Left ventricle myocardium inferior (tissue), 1 donor: Measurements from ENCODE around the gene SORCS2. TPM values are rescaled to one million over a fixed set of nuclear protein-coding genes. Genes with fewer than 3 reads are reported as not detected.

Experiments
- DNase-seq: peaks from one replicate; pipeline ENCODE4 v3.0.0-alpha.2; 2020
- H3K27ac ChIP-seq: fragments of 200-600 bp; replicated peaks from 2 replicates; pipeline ENCODE4 v1.8.0; 2021
- H3K27me3 ChIP-seq: fragments of 200-600 bp; 2 replicates; pipeline ENCODE4 v1.8.0; 2021; ENCODE audit warnings: low read depth
- H3K36me3 ChIP-seq: fragments of 200-600 bp; 2 replicates; pipeline ENCODE4 v1.8.0; 2021
- H3K4me1 ChIP-seq: fragments of 200-600 bp; 2 replicates; pipeline ENCODE4 v1.8.0; 2021
- H3K4me3 ChIP-seq: fragments of 200-600 bp; 2 replicates; pipeline ENCODE4 v1.8.0; 2021; ENCODE audit warnings: mild to moderate bottlenecking, moderate library complexity
- H3K9me3 ChIP-seq: fragments of 200-600 bp; replicated peaks from 2 replicates; pipeline ENCODE4 v1.8.0; 2021
- intact Hi-C: fragments of 100-400 bp; cut with micrococcal nuclease; formaldehyde crosslinking; loops from one replicate; pipeline ENCODE4 v1.11.0; 2022
- total RNA-seq: library from RNA; stranded (reverse); fragmentation: NEBNext Ultra II Directional; extraction: Animal tissue kit (Norgen Biotek cat#: 25700); gene quantifications from one replicate; pipeline ENCODE4 v1.2.1, GENCODE V29; 2021
- TF ChIP-seq, protein P1 (sequence below): fragments of 200-600 bp; IDR thresholded peaks from 2 replicates; pipeline ENCODE4 v1.8.0; 2021; ENCODE audit warnings: antibody characterized with exemption, mild to moderate bottlenecking, borderline replicate concordance
- donor health status: DM: no; HTN: yes; CAD: no; lungs with severe emphysema.

The SORCS2 gene
- total RNA-seq, 1 donor from 2014 or later = 1.2 TPM

DNA sequence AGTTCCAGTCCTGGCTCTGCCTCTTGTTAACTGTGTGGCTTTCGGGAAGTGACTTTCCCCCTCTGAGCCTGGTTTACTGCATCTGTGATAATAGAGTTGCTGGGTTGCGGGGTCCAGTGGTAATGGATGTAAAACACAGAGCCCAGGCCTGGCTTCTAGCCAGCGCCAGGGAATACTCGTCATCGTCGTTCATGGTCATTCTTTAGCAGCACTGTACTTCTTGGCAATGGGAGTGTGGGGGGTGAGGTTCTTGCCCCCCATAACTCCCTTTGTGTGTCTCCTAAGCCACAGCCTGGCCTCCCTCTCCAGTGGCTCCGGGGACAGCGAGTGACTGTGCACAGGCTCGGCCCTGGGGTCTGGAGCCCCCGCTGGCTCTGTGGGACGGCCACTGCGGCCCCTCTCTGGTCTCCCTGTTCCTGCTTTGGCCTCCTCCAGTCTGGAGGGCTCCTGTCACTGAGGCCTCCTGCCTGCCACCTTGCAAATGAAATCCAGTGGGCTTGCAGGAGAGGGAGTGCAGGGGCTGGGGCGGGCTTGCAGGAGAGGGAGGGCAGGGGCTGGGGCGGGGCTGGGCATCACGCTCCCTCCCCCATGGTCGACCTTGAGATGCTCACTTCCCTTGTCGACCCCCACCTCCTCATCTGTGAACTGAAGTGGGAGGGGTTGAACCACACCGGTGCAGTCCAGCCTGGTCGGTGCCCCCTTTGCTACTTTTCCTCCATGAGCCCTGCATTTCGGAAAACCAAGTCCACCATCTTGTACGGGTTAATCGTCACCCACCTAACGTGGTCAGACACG, 229.2 kb downstream of the SORCS2 start:
- DNase-seq = peak; percentile 4
- intact Hi-C loops = no loop called here
- TF ChIP-seq, protein P1, sequence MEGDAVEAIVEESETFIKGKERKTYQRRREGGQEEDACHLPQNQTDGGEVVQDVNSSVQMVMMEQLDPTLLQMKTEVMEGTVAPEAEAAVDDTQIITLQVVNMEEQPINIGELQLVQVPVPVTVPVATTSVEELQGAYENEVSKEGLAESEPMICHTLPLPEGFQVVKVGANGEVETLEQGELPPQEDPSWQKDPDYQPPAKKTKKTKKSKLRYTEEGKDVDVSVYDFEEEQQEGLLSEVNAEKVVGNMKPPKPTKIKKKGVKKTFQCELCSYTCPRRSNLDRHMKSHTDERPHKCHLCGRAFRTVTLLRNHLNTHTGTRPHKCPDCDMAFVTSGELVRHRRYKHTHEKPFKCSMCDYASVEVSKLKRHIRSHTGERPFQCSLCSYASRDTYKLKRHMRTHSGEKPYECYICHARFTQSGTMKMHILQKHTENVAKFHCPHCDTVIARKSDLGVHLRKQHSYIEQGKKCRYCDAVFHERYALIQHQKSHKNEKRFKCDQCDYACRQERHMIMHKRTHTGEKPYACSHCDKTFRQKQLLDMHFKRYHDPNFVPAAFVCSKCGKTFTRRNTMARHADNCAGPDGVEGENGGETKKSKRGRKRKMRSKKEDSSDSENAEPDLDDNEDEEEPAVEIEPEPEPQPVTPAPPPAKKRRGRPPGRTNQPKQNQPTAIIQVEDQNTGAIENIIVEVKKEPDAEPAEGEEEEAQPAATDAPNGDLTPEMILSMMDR = no peak

DNA sequence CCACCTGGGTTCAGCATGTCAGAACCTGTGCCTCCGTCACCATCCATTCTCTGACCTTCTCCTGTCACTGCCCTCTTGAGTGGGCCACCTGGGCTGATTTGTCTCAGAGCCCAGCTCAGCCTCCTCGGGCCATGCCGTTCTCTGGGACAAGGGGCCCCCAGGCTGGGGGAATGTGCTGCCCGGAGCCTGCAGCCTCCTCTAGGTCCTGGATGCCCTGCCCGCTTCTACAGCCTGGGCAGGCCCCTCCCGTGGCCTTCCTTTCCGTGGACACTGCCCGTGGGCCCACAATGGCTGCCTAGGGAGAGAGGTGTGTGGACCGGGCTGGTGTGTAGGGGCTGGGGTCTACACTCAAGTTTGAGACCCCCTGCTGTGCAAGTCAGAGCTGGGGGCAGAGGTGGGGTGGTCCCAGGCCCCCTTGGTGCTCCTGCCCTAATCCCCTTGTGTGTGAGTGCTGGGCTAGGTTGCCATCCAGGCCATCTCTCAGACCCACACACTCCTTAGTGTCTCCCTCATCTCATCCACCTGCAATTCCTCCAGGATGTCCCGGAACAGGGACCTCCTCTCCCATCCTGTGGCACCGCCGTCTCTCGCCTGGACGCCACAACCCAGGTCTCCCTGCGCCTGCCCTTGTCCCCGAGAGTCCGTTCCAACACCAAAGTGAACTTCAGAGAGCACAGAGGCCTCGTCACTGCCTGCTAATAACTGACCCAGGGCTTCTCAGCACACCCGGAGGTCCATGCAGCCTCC, 230.0 kb downstream of the SORCS2 start:
- peak; percentile 8 for DNase-seq
- peaks cover 15% of the 10 kb centered on the region for H3K27me3 ChIP-seq
- TF ChIP-seq, protein P1 = no peak
- intact Hi-C loops = no loop called here
- H3K9me3 ChIP-seq = no peaks in the 10 kb centered on the region
- no peak overlapping the region for H3K27ac ChIP-seq
- H3K4me3 ChIP-seq = no peak overlapping the region
- H3K4me1 ChIP-seq = no peaks in the 10 kb centered on the region
- no peaks in the 10 kb centered on the region for H3K36me3 ChIP-seq

More for the DNA sequence above, 229.2 kb downstream of the SORCS2 start:
- Histone ChIP-seq H3K36me3 (no peaks in the 10 kb centered on the region), H3K4me3 (no peak overlapping the region), H3K27me3 (peaks cover 15% of the 10 kb centered on the region), H3K27ac (no peak overlapping the region), H3K4me1 (no peaks in the 10 kb centered on the region), H3K9me3 (no peaks in the 10 kb centered on the region)

DNA sequence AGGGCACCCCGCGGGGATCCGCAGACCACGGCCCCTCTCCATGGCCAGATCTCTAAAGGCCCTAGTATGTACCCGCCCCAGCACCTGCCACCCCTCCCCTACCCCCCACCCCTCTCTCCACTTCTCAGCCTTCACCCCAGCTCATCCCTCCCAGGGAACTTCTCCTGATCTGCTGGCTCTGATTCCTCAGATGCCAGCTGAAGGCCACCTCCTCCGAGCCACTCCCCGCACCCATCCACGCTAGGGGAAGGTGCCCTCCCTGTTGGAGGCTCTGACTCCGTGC, 230.5 kb downstream of the SORCS2 start:
- no peak for DNase-seq
- Histone ChIP-seq H3K27ac (no peak overlapping the region), H3K36me3 (no peaks in the 10 kb centered on the region), H3K4me3 (no peak overlapping the region), H3K27me3 (peaks cover 15% of the 10 kb centered on the region), H3K4me1 (no peaks in the 10 kb centered on the region), H3K9me3 (no peaks in the 10 kb centered on the region)
- intact Hi-C loops = no loop called here
- TF ChIP-seq, protein P1 = no peak

DNA sequence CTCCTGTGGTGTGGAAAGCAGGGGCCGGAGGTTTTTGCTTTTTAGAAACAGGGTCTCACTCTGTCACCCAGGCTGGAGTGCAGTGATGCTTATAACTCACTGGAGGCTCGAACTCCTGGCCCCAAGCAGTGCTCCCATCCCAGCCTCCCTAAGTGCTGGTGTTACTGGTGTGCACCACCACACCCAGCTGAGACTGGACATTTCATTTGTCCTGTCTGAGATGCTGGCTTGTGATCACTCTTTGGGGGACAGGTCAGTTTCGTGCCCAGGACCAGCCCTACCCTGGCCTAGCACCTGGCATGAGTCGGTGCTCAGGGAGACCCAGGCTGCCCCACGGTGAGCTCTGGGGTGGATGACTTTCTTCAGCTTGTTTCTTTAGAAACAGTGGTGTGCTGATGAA, 231.1 kb downstream of the SORCS2 start:
- no peaks in the 10 kb centered on the region for H3K9me3 ChIP-seq
- H3K36me3 ChIP-seq = no peaks in the 10 kb centered on the region
- TF ChIP-seq, protein P1 = no peak
- intact Hi-C loops = no loop called here
- no peak overlapping the region for H3K27ac ChIP-seq
- H3K27me3 ChIP-seq = peaks cover 12% of the 10 kb centered on the region
- no peak overlapping the region for H3K4me3 ChIP-seq
- no peaks in the 10 kb centered on the region for H3K4me1 ChIP-seq
- DNase-seq = no peak

DNA sequence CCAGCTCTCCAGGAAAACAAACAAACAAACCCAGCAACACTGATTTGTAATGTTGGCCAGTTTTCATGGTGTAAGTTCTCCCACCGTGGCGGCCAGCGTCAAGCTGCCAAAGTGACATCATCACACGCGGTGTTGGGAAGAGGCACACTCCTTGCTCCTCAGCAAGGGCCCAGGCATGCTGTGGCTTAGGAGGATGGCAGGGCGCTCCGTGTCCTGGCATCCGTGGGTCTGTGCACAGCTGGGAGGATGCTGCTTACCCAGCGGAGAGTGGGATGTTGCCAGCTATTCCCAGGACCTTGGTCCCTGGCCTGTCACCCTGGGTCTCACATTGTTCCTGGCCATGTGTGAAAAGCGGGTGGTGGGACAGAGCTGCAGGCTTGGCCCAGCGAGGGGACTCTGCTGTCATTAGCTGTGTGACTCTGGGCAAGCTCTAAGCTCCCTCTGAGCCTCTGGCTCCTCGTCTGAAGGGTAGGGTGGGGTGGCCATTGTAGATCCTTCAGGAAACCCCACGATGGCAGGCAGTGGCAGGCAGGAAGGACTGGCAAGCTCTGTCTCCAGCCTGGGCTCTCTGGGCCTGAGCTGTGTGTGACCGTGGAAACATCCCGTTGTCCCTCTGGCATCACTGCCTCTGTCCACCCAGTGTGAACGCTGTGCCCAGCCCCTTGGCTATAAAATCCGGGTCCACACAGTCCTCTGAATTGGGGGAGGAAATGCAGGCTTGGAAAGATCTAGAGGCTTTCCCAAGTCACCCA, 231.6 kb downstream of the SORCS2 start:
- H3K27ac ChIP-seq = no peak overlapping the region
- no peak overlapping the region for H3K4me3 ChIP-seq
- no peaks in the 10 kb centered on the region for H3K9me3 ChIP-seq
- DNase-seq = peak; percentile 5
- peaks cover 12% of the 10 kb centered on the region for H3K27me3 ChIP-seq
- no peaks in the 10 kb centered on the region for H3K36me3 ChIP-seq
- intact Hi-C loops = no loop called here
- TF ChIP-seq, protein P1 = no peak
- no peaks in the 10 kb centered on the region for H3K4me1 ChIP-seq
